Measurements from ENCODE around the gene SGPL1.

The SGPL1 gene

DNA sequence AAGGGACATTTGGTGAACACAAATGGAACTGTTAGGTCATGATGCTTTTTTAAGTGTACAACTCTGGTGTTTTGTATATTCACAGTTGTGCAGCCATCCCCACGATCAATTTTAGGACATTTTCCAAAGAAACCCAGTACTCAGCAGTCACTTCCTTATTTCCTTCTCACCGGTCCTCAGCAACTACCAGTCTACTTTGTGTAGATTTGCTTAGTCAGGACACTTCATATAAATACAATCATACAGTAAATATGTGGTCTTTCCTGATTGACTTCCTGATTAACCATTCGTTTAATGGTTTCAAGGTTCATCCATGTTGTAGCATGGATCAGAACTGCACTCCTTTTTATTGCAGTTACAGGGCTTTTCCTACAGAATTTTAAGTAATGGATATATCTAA, 14.4 kb downstream of the SGPL1 start:
- no peak for TF ChIP-seq JUND (IDR thresholded peaks at IDR 0.05; ENCODE audit: low read depth)
- in situ Hi-C loops (cut with HindIII; ENCODE audit: low pct_unique_long_range_greater_than_20kb, low sequenced_read_pairs) = no loop called here
- DNase-seq (ENCODE audit: low read depth in 1 of 2, low spot score in 1 of 2) = peak in 1 of 2 experiments; percentile 41

DNA sequence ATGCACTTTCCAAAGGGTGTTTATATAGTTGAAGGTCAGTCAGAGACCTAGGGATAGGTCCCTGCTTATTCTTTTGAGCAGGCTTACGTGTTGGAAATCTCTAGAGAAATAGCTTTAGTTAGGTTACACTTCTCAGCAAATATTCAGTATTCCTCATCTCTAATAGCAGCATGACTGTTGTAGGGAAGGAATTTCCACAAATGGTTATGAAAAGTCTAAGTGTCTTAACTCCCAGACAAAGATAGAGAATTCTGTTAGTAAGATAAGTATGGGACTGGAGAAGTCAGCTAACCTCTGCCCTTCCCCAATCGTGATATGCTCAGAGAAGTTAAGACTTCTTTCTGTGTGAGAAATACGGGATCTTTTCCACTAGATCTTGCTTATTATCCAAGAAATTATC, 16.5 kb downstream of the SGPL1 start:
- in situ Hi-C loops (cut with HindIII; ENCODE audit: low pct_unique_long_range_greater_than_20kb, low sequenced_read_pairs) = no loop called here
- TF ChIP-seq JUND (IDR thresholded peaks at IDR 0.05; ENCODE audit: low read depth) = no peak
- DNase-seq (ENCODE audit: low read depth in 1 of 2, low spot score in 1 of 2) = no peak

DNA sequence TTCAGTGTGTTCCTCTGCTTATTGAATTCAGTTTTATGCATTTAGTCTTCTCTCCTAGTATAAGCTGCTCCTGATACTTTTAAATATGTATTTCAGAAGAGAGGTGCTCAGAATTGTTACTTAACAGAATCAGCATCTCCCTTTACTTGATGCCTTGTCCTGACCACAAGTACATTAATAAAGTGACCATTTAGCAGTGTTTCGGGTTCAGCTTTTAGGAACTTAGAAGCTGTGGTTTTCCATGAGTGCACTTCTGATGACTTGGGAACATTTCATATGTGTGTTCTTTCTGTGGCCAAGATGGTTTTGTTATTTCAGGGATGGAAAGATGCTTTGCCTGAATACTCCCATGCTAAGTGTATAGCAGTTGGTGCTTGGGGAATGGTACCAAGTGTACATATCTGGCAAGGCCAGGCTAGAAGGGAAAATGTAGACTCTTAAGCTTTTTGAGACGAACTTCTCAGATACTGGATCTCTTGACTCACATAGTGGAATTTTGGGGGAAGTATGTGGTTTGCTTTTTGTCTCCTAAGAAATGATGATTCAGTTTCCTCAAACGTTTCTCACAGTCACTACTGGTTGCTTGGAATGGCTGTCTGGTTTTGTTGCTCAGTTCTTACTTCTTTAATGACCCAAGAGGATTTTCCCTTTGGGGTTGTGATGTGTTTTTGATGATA, 17.2 kb downstream of the SGPL1 start:
- DNase-seq (ENCODE audit: low read depth in 1 of 2, low spot score in 1 of 2) = no peak
- in situ Hi-C loops (cut with HindIII; ENCODE audit: low pct_unique_long_range_greater_than_20kb, low sequenced_read_pairs) = no loop called here
- TF ChIP-seq JUND (IDR thresholded peaks at IDR 0.05; ENCODE audit: low read depth) = no peak

DNA sequence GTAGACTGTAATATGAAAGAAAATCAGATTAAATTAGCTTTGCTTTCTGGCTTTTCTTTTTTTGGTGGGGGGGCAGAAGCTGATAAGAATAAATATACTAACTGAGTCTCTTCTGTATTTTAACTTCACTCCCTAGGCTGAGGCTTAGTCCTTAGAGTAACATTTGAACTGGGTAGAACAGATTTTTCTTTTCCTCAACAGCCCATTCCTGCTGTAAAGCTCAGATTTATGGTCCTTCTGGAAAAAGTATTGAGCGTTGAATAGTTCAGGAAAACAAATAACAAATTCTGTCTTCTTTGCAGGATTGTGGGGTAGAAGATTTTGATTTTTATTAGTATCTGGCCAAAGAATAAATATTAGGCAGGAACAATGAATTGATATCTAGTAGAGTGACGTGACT, 17.9 kb downstream of the SGPL1 start:
- TF ChIP-seq JUND (IDR thresholded peaks at IDR 0.05; ENCODE audit: low read depth) = no peak
- in situ Hi-C loops (cut with HindIII; ENCODE audit: low pct_unique_long_range_greater_than_20kb, low sequenced_read_pairs) = no loop called here
- DNase-seq (ENCODE audit: low read depth in 1 of 2, low spot score in 1 of 2) = no peak

- no peak for DNase-seq (ENCODE audit: low read depth in 1 of 2, low spot score in 1 of 2)
- in situ Hi-C loops (cut with HindIII; ENCODE audit: low pct_unique_long_range_greater_than_20kb, low sequenced_read_pairs) = no loop called here
- TF ChIP-seq JUND (IDR thresholded peaks at IDR 0.05; ENCODE audit: low read depth) = no peak
Measured at GRCh38 chr10:70834021-70834420, 18.3 kb downstream of the SGPL1 start.

DNA sequence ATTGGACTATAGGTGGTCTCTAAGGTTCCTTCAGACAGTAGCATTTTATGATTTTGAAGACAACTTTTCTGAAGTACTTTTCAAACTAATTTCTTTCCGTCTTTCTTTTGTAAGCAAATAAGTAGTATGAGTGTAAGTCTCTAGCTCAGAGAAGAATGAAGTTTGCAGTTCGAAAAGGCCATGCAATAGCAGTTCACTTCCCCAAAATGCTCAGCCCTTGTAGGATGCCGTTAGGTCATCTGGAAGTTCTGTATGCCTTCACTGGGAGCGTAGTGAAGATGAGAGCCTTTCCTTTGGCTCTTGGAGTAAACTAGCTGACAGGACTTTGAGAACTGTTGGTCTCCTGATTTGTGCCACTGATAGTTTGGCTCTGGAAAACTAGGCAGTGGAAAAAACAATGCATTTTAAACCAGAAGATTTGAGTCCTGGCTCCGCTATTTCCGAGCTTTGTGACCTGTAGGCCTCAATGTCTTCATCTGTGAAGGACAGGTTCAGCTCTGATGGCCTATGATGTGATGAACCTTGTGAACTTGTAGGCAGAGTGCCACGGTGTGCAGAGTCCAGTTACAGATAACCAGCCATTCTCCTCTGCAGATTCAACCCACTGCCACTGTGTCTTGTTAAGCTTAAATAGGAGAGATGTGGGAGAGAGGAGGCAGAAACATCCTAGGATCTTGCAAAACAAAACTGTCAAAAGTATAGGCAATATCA, 18.8 kb downstream of the SGPL1 start:
- no peak for DNase-seq (ENCODE audit: low read depth in 1 of 2, low spot score in 1 of 2)
- in situ Hi-C loops (cut with HindIII; ENCODE audit: low pct_unique_long_range_greater_than_20kb, low sequenced_read_pairs) = no loop called here
- TF ChIP-seq JUND (IDR thresholded peaks at IDR 0.05; ENCODE audit: low read depth) = no peak

GRCh38 chr10:70836319-70836718, 20.6 kb downstream of the SGPL1 start:
- DNase-seq (ENCODE audit: low read depth in 1 of 2, low spot score in 1 of 2) = no peak
- in situ Hi-C loops (cut with HindIII; ENCODE audit: low pct_unique_long_range_greater_than_20kb, low sequenced_read_pairs) = no loop called here
- TF ChIP-seq JUND (IDR thresholded peaks at IDR 0.05; ENCODE audit: low read depth) = no peak

GRCh38 chr10:70837660-70838059, 21.9 kb downstream of the SGPL1 start:
- no peak for DNase-seq (ENCODE audit: low read depth in 1 of 2, low spot score in 1 of 2)
- TF ChIP-seq JUND (IDR thresholded peaks at IDR 0.05; ENCODE audit: low read depth) = no peak
- in situ Hi-C loops (cut with HindIII; ENCODE audit: low pct_unique_long_range_greater_than_20kb, low sequenced_read_pairs) = no loop called here

GRCh38 chr10:70838270-70838805, 22.6 kb downstream of the SGPL1 start:
- no peak for TF ChIP-seq JUND (IDR thresholded peaks at IDR 0.05; ENCODE audit: low read depth)
- in situ Hi-C loops (cut with HindIII; ENCODE audit: low pct_unique_long_range_greater_than_20kb, low sequenced_read_pairs) = no loop called here
- no peak for DNase-seq (ENCODE audit: low read depth in 1 of 2, low spot score in 1 of 2)

DNA sequence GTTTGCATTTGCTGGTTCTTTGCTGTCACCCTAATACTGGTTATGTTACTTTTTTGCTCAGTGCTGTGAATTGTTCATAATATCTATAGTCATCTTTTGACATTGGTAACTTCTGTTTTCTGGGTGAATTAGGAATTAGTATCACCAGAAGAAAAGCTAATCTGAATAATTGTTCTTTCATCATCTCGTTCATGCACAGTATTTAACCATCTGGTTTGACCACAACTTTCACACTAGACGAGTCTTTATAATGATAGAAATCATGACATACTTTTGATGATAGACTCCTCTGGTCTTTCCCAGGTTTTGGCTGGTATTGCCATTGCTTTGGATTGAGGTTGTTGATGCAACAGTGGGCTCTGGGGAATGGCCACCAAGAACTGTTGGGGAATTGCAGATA, 25.1 kb downstream of the SGPL1 start:
- in situ Hi-C loops (cut with HindIII; ENCODE audit: low pct_unique_long_range_greater_than_20kb, low sequenced_read_pairs) = no loop called here
- DNase-seq (ENCODE audit: low read depth in 1 of 2, low spot score in 1 of 2) = no peak
- TF ChIP-seq JUND (IDR thresholded peaks at IDR 0.05; ENCODE audit: low read depth) = no peak

GRCh38 chr10:70843333-70843732, 27.6 kb downstream of the SGPL1 start:
- TF ChIP-seq JUND (IDR thresholded peaks at IDR 0.05; ENCODE audit: low read depth) = no peak
- in situ Hi-C loops (cut with HindIII; ENCODE audit: low pct_unique_long_range_greater_than_20kb, low sequenced_read_pairs) = no loop called here
- no peak for DNase-seq (ENCODE audit: low read depth in 1 of 2, low spot score in 1 of 2)

- DNase-seq (ENCODE audit: low read depth in 1 of 2, low spot score in 1 of 2) = no peak
- in situ Hi-C loops (cut with HindIII; ENCODE audit: low pct_unique_long_range_greater_than_20kb, low sequenced_read_pairs) = no loop called here
- no peak for TF ChIP-seq JUND (IDR thresholded peaks at IDR 0.05; ENCODE audit: low read depth)
Measured at GRCh38 chr10:70843776-70844489, 28.2 kb downstream of the SGPL1 start.

GRCh38 chr10:70845256-70845655, 29.5 kb downstream of the SGPL1 start:
- no peak for TF ChIP-seq JUND (IDR thresholded peaks at IDR 0.05; ENCODE audit: low read depth)
- DNase-seq (ENCODE audit: low read depth in 1 of 2, low spot score in 1 of 2) = no peak
- in situ Hi-C loops (cut with HindIII; ENCODE audit: low pct_unique_long_range_greater_than_20kb, low sequenced_read_pairs) = no loop called here

Measured in T47D (cell line).